Mammary epithelial cell (primary cell): ENCODE results near the gene TRIM24.
"Not testable (repeated sequence)": the region's sequence is repeated elsewhere in the genome, so short reads cannot be mapped to it uniquely, and the experiment has no call there.

Experiments used
- CTCF ChIP-seq, 2 donors: IDR thresholded peaks in 1 of 2; conservative IDR thresholded peaks in 1 of 2; 2 replicates each; pipeline ENCODE4 v1.5.1; 2011 to 2012; ENCODE audit warnings: inconsistent platforms in 2 of 2, low read length in 2 of 2, mild to moderate bottlenecking in 2 of 2, control low read depth in 1 of 2, low read depth in 1 of 2; ENCODE audit not compliant: insufficient read depth in 1 of 2; ENCODE audit errors: extremely low read depth in 1 of 2
- EZH2 ChIP-seq: IDR thresholded peaks from 2 replicates; pipeline ENCODE4 v1.6.1; 2012; ENCODE audit warnings: low read length, inconsistent platforms, borderline replicate concordance

- not testable (repeated sequence) for TF ChIP-seq CTCF (conservative IDR thresholded peaks at IDR 0.05 in 1 of 2, IDR thresholded peaks at IDR 0.05 in 1 of 2; ENCODE audit: extremely low read depth in 1 of 2, insufficient read depth in 1 of 2, low read depth in 1 of 2, low read length in 2 of 2); EZH2
These were observed 25.4 kb downstream of the TRIM24 start for GRCh38 chr7:138485508-138485907.
